ENCODE results near the gene ROCK2.

DNA sequence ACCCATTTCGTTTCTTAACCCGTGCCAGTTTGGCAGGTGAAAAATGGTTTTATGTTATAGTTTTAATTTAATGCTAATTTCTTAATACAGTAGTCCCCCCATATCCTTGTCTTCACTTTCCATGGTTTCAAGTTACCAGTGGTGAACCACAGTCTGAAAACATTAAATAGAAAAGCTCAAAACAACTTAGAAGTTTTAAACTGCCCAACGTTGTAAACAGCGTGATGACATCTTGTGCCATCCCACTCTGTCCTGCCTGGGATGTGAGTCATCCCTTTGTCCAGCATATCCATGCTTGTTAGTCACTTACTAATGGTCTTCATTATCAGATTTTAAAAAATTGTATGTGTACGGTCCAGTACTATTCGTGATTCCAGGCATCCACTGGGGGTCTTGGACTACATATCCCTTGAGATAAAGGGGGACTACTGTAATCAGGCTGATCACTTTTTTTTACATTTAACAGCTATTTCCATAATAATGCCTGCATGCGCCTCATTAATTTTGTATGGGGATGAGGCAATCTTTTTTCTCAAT lies 157.3 kb downstream of the ROCK2 start:
- TF ChIP-seq, protein P1, sequence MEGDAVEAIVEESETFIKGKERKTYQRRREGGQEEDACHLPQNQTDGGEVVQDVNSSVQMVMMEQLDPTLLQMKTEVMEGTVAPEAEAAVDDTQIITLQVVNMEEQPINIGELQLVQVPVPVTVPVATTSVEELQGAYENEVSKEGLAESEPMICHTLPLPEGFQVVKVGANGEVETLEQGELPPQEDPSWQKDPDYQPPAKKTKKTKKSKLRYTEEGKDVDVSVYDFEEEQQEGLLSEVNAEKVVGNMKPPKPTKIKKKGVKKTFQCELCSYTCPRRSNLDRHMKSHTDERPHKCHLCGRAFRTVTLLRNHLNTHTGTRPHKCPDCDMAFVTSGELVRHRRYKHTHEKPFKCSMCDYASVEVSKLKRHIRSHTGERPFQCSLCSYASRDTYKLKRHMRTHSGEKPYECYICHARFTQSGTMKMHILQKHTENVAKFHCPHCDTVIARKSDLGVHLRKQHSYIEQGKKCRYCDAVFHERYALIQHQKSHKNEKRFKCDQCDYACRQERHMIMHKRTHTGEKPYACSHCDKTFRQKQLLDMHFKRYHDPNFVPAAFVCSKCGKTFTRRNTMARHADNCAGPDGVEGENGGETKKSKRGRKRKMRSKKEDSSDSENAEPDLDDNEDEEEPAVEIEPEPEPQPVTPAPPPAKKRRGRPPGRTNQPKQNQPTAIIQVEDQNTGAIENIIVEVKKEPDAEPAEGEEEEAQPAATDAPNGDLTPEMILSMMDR (IDR thresholded peaks at IDR 0.05 in 4 of 5, conservative IDR thresholded peaks at IDR 0.05 in 1 of 5) = no peak
- no peak for TF ChIP-seq POLR2A (IDR thresholded peaks at IDR 0.05)
